Suprapubic skin (tissue), 4 donors: ENCODE measurements around the gene AUTS2. TPM values are rescaled to one million over a fixed set of nuclear protein-coding genes. Genes with fewer than 3 reads are reported as not detected.

ENCODE experiments used
- DNase-seq, 2 donors: peaks; one replicate each; pipeline ENCODE4 v3.0.0-alpha.2; 2019; ENCODE audit warnings: low spot score in 2 of 2
- H3K27ac ChIP-seq: fragments of 200-600 bp; sonication (generic); one replicate; pipeline ENCODE4 v1.5.1; 2019
- H3K27me3 ChIP-seq: fragments of 200-600 bp; sonication (generic); one replicate; pipeline ENCODE4 v1.5.1; 2019
- H3K36me3 ChIP-seq: fragments of 200-600 bp; sonication (generic); one replicate; pipeline ENCODE4 v1.5.1; 2019
- H3K4me1 ChIP-seq: fragments of 200-600 bp; sonication (generic); one replicate; pipeline ENCODE4 v1.5.1; 2019
- H3K4me3 ChIP-seq: fragments of 200-600 bp; sonication (generic); one replicate; pipeline ENCODE4 v1.5.1; 2019; ENCODE audit warnings: mild to moderate bottlenecking
- H3K9me3 ChIP-seq: fragments of 200-600 bp; sonication (generic); one replicate; pipeline ENCODE4 v1.5.1; 2019
- CTCF ChIP-seq, 2 donors: fragments of 200-600 bp in 1 of 2; fragments of 450-650 bp in 1 of 2; sonication (generic) in 1 of 2; IDR thresholded peaks; one replicate each; pipeline ENCODE4 v1.5.1; 2016 to 2019; ENCODE audit warnings: antibody characterized with exemption in 2 of 2, mild to moderate bottlenecking in 1 of 2, moderate library complexity in 1 of 2
- EP300 ChIP-seq: sonication (generic); formaldehyde crosslinking; IDR thresholded peaks from one replicate; pipeline ENCODE4 v1.6.1; 2017; ENCODE audit warnings: antibody characterized with exemption
- POLR2A ChIP-seq, 2 donors: fragments of 450-650 bp; IDR thresholded peaks; one replicate each; pipeline ENCODE4 v1.6.1; 2017; ENCODE audit warnings: antibody characterized with exemption in 2 of 2, mild to moderate bottlenecking in 2 of 2, moderate library complexity in 2 of 2
- POLR2AphosphoS5 ChIP-seq, 3 donors: sonication (generic); formaldehyde crosslinking; IDR thresholded peaks; one replicate each; pipeline ENCODE4 v1.6.1; 2017; ENCODE audit warnings: antibody characterized with exemption in 3 of 3
- WGBS: methylation state at CpG from one replicate; pipeline ENCODE4 v1.1.5; 2018; 5-methylcytosine and 5-hydroxymethylcytosine counted together
- total RNA-seq, 4 donors: library from RNA; depleted of rRNA; stranded (reverse); fragments of >200 nt; gene quantifications; one replicate each; pipeline ENCODE4 v1.1.0, GENCODE V29; 2016

The AUTS2 gene
- total RNA-seq, 4 donors from 2014 or later, result 31.0 to 102 (median 56.4) TPM

GRCh38 chr7:70545214-70545613 is 946.9 kb downstream of the AUTS2 start:
- no peak overlapping the region for H3K4me3 ChIP-seq
- 92% methylated on average over 6 of the region's 6 CpGs for WGBS
- no peaks in the 10 kb centered on the region for H3K27me3 ChIP-seq
- no peaks in the 10 kb centered on the region for H3K4me1 ChIP-seq
- H3K9me3 ChIP-seq, result no peaks in the 10 kb centered on the region
- DNase-seq, result no peak
- H3K27ac ChIP-seq, result no peak overlapping the region
- H3K36me3 ChIP-seq, result no peaks in the 10 kb centered on the region
- TF ChIP-seq POLR2A (IDR thresholded peaks at IDR 0.05) (no peak), POLR2AphosphoS5 (IDR thresholded peaks at IDR 0.05) (no peak), EP300 (no peak), CTCF (IDR thresholded peaks at IDR 0.05) (no peak)

GRCh38 chr7:70552141-70552540 is 953.9 kb downstream of the AUTS2 start:
- no peak for DNase-seq
- no peaks in the 10 kb centered on the region for H3K27me3 ChIP-seq
- no peak for TF ChIP-seq POLR2AphosphoS5 (IDR thresholded peaks at IDR 0.05)
- no peak for TF ChIP-seq POLR2A (IDR thresholded peaks at IDR 0.05)
- no peak for TF ChIP-seq CTCF (IDR thresholded peaks at IDR 0.05)
- TF ChIP-seq EP300, result no peak
- no peak overlapping the region for H3K4me3 ChIP-seq
- no peaks in the 10 kb centered on the region for H3K4me1 ChIP-seq
- 89% methylated on average over 3 of the region's 3 CpGs for WGBS
- no peaks in the 10 kb centered on the region for H3K9me3 ChIP-seq
- H3K36me3 ChIP-seq, result no peaks in the 10 kb centered on the region
- no peak overlapping the region for H3K27ac ChIP-seq

GRCh38 chr7:70553364-70553763 is 955.1 kb downstream of the AUTS2 start:
- Histone ChIP-seq H3K27me3 (no peaks in the 10 kb centered on the region), H3K9me3 (no peaks in the 10 kb centered on the region), H3K27ac (no peak overlapping the region), H3K4me3 (no peak overlapping the region), H3K36me3 (no peaks in the 10 kb centered on the region), H3K4me1 (no peaks in the 10 kb centered on the region)
- DNase-seq, result no peak
- 38% methylated on average over 1 of the region's 1 CpG for WGBS
- TF ChIP-seq EP300 (no peak), CTCF (IDR thresholded peaks at IDR 0.05) (no peak), POLR2A (IDR thresholded peaks at IDR 0.05) (no peak), POLR2AphosphoS5 (IDR thresholded peaks at IDR 0.05) (no peak)

GRCh38 chr7:70554646-70555045 is 956.4 kb downstream of the AUTS2 start:
- H3K9me3 ChIP-seq, result no peaks in the 10 kb centered on the region
- no peaks in the 10 kb centered on the region for H3K27me3 ChIP-seq
- no CpG with 5 or more reads among the region's 1 CpG for whole genome bisulfite sequencing
- no peak overlapping the region for H3K27ac ChIP-seq
- DNase-seq, result no peak
- TF ChIP-seq CTCF (IDR thresholded peaks at IDR 0.05) (no peak), EP300 (no peak), POLR2A (IDR thresholded peaks at IDR 0.05) (no peak), POLR2AphosphoS5 (IDR thresholded peaks at IDR 0.05) (no peak)
- no peaks in the 10 kb centered on the region for H3K36me3 ChIP-seq
- no peak overlapping the region for H3K4me3 ChIP-seq
- no peaks in the 10 kb centered on the region for H3K4me1 ChIP-seq

- 89% methylated on average over 2 of the region's 2 CpGs for WGBS
- H3K4me3 ChIP-seq, result no peak overlapping the region
- no peak for TF ChIP-seq EP300
- no peak for TF ChIP-seq CTCF (IDR thresholded peaks at IDR 0.05)
- no peak for TF ChIP-seq POLR2AphosphoS5 (IDR thresholded peaks at IDR 0.05)
- no peak for TF ChIP-seq POLR2A (IDR thresholded peaks at IDR 0.05)
- no peak overlapping the region for H3K27ac ChIP-seq
- DNase-seq, result no peak
- H3K4me1 ChIP-seq, result no peaks in the 10 kb centered on the region
- no peaks in the 10 kb centered on the region for H3K27me3 ChIP-seq
- H3K36me3 ChIP-seq, result no peaks in the 10 kb centered on the region
- no peaks in the 10 kb centered on the region for H3K9me3 ChIP-seq
Observed at GRCh38 chr7:70556761-70557160, 958.5 kb downstream of the AUTS2 start.
